KMS-11 (cell line): ENCODE data around the gene ARHGEF1.

ENCODE experiments used
- H2AFZ ChIP-seq: fragments of 200-600 bp; sonication (generic); 2 replicates; pipeline ENCODE4 v1.6.1; 2016; ENCODE audit warnings: antibody characterized with exemption, mixed run types, low read depth
- H3K27ac ChIP-seq: fragments of 200-600 bp; sonication (generic); 2 replicates; pipeline ENCODE4 v1.6.1; 2016; ENCODE audit warnings: mild to moderate bottlenecking, mixed run types
- H3K27me3 ChIP-seq: fragments of 200-600 bp; sonication (generic); 2 replicates; pipeline ENCODE4 v1.6.1; 2017; ENCODE audit warnings: mild to moderate bottlenecking, low read depth, mixed run types, moderate library complexity; ENCODE audit not compliant: insufficient read depth
- H3K36me3 ChIP-seq: fragments of 200-600 bp; sonication (generic); 2 replicates; pipeline ENCODE4 v1.6.1; 2017; ENCODE audit warnings: mild to moderate bottlenecking, mixed run types; ENCODE audit not compliant: insufficient read depth
- H3K4me1 ChIP-seq: fragments of 200-600 bp; sonication (generic); 2 replicates; pipeline ENCODE4 v1.6.1; 2016; ENCODE audit warnings: mild to moderate bottlenecking, low read depth, mixed run types; ENCODE audit not compliant: poor library complexity, severe bottlenecking
- H3K4me2 ChIP-seq: fragments of 200-600 bp; sonication (generic); 2 replicates; pipeline ENCODE4 v1.7.0; 2016; ENCODE audit warnings: mild to moderate bottlenecking, mixed run types
- H3K4me3 ChIP-seq: fragments of 200-600 bp; sonication (generic); IDR thresholded peaks from 2 replicates; pipeline ENCODE4 v1.6.1; 2017; ENCODE audit warnings: low read depth, low read length, mixed read lengths; ENCODE audit not compliant: insufficient read depth
- H3K79me2 ChIP-seq: fragments of 200-600 bp; sonication (generic); 2 replicates; pipeline ENCODE4 v1.6.1; 2016; ENCODE audit warnings: low read depth, mixed run types; ENCODE audit not compliant: insufficient read depth
- H3K9ac ChIP-seq: fragments of 200-600 bp; sonication (generic); 2 replicates; pipeline ENCODE4 v1.6.1; 2016; ENCODE audit warnings: mild to moderate bottlenecking, mixed run types
- H4K20me1 ChIP-seq: fragments of 200-600 bp; sonication (generic); 2 replicates; pipeline ENCODE4 v1.6.1; 2016; ENCODE audit warnings: mild to moderate bottlenecking, mixed run types; ENCODE audit not compliant: insufficient read depth
- TF ChIP-seq, protein P1 (sequence below): fragments of 200-600 bp; sonication (generic); conservative IDR thresholded peaks from 2 replicates; pipeline ENCODE4 v1.6.1; 2017; ENCODE audit warnings: low read depth, mild to moderate bottlenecking, antibody characterized with exemption, low read length, moderate library complexity, mixed read lengths

Gene ARHGEF1

DNA sequence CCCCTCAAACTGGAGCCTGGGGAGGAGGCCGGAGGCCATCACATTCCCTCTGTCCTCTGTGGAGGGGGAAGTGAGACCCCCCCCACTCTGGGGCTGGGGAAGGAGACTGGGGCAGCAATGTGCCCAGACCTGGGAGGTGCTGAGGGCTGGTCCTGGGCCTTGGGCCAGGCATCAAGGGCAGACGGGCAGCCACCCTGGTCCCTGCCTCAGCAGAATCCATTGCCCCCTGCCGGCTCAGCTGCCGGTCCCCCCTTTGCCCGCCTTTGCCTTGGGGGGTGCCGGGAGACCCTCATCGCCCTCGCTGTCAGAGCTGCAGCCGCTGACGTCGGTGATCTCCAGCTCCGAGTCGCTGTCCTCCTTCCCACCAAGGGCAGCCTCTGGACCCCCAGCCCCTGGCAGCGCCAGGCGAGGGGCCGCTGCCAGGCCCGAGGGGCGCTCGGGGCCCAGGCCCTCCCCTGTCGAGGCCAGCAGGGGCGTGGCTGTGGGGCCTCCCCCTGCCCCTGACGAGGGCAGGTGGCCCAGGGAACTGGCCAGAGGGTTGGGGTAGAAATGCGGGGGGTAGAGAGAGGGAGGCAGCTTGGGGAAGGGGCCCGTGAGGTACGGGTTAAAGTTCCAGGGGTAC lies 25.1 kb downstream of the ARHGEF1 start:
- no peak overlapping the region for H3K27ac ChIP-seq
- no peaks in the 10 kb centered on the region for H4K20me1 ChIP-seq
- no peak overlapping the region for H3K4me2 ChIP-seq
- no peaks in the 10 kb centered on the region for H3K79me2 ChIP-seq
- H3K4me3 ChIP-seq, result no peak overlapping the region
- no peaks in the 10 kb centered on the region for H3K4me1 ChIP-seq
- no peaks in the 10 kb centered on the region; the same call in 1 of the 2 replicates for H3K36me3 ChIP-seq
- no peak overlapping the region for H2AFZ ChIP-seq
- TF ChIP-seq, protein P1, sequence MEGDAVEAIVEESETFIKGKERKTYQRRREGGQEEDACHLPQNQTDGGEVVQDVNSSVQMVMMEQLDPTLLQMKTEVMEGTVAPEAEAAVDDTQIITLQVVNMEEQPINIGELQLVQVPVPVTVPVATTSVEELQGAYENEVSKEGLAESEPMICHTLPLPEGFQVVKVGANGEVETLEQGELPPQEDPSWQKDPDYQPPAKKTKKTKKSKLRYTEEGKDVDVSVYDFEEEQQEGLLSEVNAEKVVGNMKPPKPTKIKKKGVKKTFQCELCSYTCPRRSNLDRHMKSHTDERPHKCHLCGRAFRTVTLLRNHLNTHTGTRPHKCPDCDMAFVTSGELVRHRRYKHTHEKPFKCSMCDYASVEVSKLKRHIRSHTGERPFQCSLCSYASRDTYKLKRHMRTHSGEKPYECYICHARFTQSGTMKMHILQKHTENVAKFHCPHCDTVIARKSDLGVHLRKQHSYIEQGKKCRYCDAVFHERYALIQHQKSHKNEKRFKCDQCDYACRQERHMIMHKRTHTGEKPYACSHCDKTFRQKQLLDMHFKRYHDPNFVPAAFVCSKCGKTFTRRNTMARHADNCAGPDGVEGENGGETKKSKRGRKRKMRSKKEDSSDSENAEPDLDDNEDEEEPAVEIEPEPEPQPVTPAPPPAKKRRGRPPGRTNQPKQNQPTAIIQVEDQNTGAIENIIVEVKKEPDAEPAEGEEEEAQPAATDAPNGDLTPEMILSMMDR, result no peak
- no peak overlapping the region for H3K9ac ChIP-seq
- peaks cover 19% of the 10 kb centered on the region for H3K27me3 ChIP-seq

DNA sequence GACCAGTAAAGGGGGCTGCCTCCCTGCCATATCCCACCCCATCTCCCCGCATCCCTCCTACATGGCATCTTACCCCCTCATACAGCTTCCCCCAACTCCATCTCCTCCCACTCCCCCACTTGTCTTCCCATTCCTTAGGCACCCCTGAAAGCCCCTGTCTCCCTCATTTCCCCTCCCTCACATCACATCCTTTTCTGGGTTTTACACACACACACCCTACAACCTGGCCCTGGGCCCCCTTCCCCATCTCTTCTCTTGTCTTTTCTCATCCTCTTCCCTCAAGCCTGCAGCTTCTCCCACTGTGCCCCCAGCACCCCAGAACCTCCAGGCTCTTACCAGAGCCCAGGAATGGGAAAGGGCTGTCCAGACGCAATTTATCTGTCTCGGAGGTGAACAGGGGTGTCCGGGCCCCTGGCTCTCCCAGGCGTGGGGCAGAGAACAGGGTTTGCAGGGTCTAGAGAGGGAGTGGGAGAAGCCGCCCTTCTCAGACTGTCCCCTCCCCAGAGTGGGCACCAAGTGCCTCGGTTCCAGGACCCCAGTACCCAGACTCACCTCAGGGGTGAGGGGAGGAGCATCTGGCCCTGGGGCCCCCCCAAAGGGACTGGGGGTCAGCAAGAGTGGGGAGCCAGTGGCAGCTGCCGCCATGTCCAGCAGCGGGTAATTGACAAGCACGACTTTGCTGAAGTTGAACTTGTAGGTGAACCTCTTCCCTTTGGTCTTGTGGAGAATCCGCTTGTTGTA lies 25.9 kb downstream of the ARHGEF1 start:
- H3K36me3 ChIP-seq, result no peaks in the 10 kb centered on the region
- no peak overlapping the region for H3K4me3 ChIP-seq
- no peak overlapping the region for H2AFZ ChIP-seq
- no peaks in the 10 kb centered on the region for H3K79me2 ChIP-seq
- H3K4me2 ChIP-seq, result no peak overlapping the region
- H3K4me1 ChIP-seq, result no peaks in the 10 kb centered on the region
- H4K20me1 ChIP-seq, result no peaks in the 10 kb centered on the region
- H3K27ac ChIP-seq, result no peak overlapping the region
- no peak overlapping the region for H3K9ac ChIP-seq
- TF ChIP-seq, protein P1, result no peak
- peaks cover 26% of the 10 kb centered on the region for H3K27me3 ChIP-seq

DNA sequence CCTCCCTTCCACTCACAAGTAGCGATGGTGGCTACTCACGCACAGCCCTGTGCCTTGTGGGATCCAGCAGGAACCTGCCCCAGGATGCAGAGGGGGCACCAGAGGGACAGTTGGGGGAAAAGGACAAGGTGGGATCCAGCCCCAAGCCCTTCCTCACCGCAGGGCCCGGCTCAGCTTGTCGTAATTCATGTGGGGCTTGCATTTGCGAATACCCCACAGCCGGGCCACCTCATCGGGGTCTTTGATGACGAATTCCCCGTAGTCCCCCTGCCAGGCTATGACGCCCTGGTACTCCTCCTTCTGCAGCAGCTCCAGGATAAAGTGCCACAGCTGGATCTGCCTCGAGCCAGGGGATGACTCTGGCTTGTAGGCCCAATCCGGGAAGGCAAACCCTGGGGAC lies 26.7 kb downstream of the ARHGEF1 start:
- Histone ChIP-seq H2AFZ (no peak overlapping the region), H3K4me2 (no peak overlapping the region), H3K27ac (no peak overlapping the region), H3K4me3 (no peak overlapping the region), H3K27me3 (peaks cover 31% of the 10 kb centered on the region), H3K36me3 (no peaks in the 10 kb centered on the region), H3K79me2 (no peaks in the 10 kb centered on the region), H3K9ac (no peak overlapping the region), H4K20me1 (no peaks in the 10 kb centered on the region), H3K4me1 (no peaks in the 10 kb centered on the region)
- TF ChIP-seq, protein P1, result no peak

DNA sequence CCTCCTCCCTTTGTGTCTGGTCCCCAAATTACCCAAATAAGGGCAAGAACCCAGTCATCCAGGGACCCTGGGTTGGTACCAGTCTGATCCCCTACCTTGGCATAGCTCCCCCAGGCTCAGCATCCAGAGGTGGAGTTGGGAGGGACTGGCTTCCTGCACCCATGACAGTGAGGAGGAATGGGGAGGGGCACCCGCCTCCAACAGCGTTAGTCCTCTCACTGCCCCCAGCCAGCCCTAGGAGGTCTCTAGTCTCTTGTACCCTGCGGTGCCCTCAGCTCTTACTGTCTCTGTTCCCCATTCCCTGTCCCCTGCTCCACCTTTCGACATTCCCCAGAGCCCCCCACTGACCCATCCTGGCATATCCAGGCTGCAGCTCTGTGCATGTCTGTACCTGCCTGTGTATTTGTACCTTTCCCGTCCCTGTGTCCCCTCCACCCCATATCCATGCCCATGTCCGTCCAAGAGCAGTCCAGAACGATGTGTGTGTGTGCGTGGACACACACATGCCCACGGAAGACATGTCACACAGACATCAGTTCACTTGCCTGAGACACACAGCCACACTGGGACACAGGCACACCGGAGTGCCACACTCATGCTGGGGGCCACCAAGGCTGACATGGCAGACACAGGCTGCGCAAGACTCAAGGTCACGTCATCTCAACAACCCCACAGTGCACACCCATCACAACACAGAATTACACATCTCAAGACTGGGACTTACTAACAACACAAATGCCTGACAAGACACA lies 27.4 kb downstream of the ARHGEF1 start:
- Histone ChIP-seq H3K27ac (no peak overlapping the region), H3K4me2 (no peak overlapping the region), H3K27me3 (peaks cover 34% of the 10 kb centered on the region), H3K4me1 (no peaks in the 10 kb centered on the region), H4K20me1 (no peaks in the 10 kb centered on the region), H3K9ac (no peak overlapping the region), H3K4me3 (no peak overlapping the region), H3K79me2 (no peaks in the 10 kb centered on the region), H2AFZ (no peak overlapping the region), H3K36me3 (no peaks in the 10 kb centered on the region)
- TF ChIP-seq, protein P1, result no peak
